Gastrocnemius medialis (tissue), 4 donors: ENCODE measurements around the gene KRT13. TPM values are rescaled to one million over a fixed set of nuclear protein-coding genes. Genes with fewer than 3 reads are reported as not detected.
A peak's percentile ranks its signal among the peaks of the same experiment; 100 is the strongest.

Experiments
- ATAC-seq, 2 donors: fragments of 150-250 bp; one replicate each; pipeline ENCODE4 v1.9.1; 2016
- DNase-seq, 2 donors: peaks; one replicate each; pipeline ENCODE4 v3.0.0-alpha.2; 2019
- H3K27ac ChIP-seq, 4 donors: fragments of 200-600 bp; sonication (generic); 1 replicate in 1 of 4; 2 replicates in 3 of 4; pipeline ENCODE4 v1.5.1; 2016 to 2018; ENCODE audit warnings: mild to moderate bottlenecking in 2 of 4, moderate library complexity in 1 of 4
- H3K27me3 ChIP-seq, 3 donors: fragments of 200-600 bp; sonication (generic) in 2 of 3; 1 replicate in 1 of 3; 2 replicates in 2 of 3; pipeline versions ENCODE4 v1.5.1 to v1.6.0; 2016 to 2019; ENCODE audit warnings: mild to moderate bottlenecking in 1 of 3, moderate library complexity in 1 of 3
- H3K36me3 ChIP-seq, 2 donors: fragments of 200-600 bp; sonication (generic) in 1 of 2; one replicate each; pipeline ENCODE4 v1.5.1; 2017 to 2018
- H3K4me1 ChIP-seq, 2 donors: fragments of 200-600 bp; sonication (generic) in 1 of 2; one replicate each; pipeline ENCODE4 v1.5.1; 2016 to 2017; ENCODE audit warnings: mild to moderate bottlenecking in 2 of 2
- H3K4me3 ChIP-seq, 4 donors: fragments of 200-600 bp; sonication (generic) in 3 of 4; 1 replicate in 1 of 4; 2 replicates in 3 of 4; pipeline ENCODE4 v1.5.1; 2016 to 2019; ENCODE audit warnings: mild to moderate bottlenecking in 2 of 4
- H3K9me3 ChIP-seq, 3 donors: fragments of 200-600 bp; sonication (generic) in 2 of 3; 1 replicate in 1 of 3; 2 replicates in 2 of 3; pipeline ENCODE4 v1.5.1; 2016 to 2019
- CTCF ChIP-seq, 5 experiments: fragments of 450-650 bp in 3 of 5; fragments of 200-600 bp in 2 of 5; sonication (generic) in 2 of 5; IDR thresholded peaks in 4 of 5; conservative IDR thresholded peaks in 1 of 5; 1 replicate in 4 of 5; 2 replicates in 1 of 5; pipeline ENCODE4 v1.5.1; 2016 to 2019; ENCODE audit warnings: antibody characterized with exemption in 5 of 5, mild to moderate bottlenecking in 3 of 5, moderate library complexity in 3 of 5
- POLR2A ChIP-seq, 2 donors: fragments of 450-650 bp; IDR thresholded peaks; one replicate each; pipeline ENCODE4 v1.6.1; 2017; ENCODE audit warnings: antibody characterized with exemption in 2 of 2, mild to moderate bottlenecking in 2 of 2, moderate library complexity in 2 of 2
- in situ Hi-C, 4 donors: fragments of 200-750 bp; cut with MboI; loops; one replicate each; pipeline versions ENCODE4 v1.15.0 to v1.8.0; 2017; ENCODE audit warnings: low sequenced_read_pairs in 4 of 4
- intact Hi-C: fragments of 100-400 bp; cut with DNase I; formaldehyde crosslinking; loops from one replicate; pipeline ENCODE4 v1.15.1; 2023; ENCODE audit warnings: low total_unique reads
- total RNA-seq, 4 donors: library from RNA; depleted of rRNA; stranded (reverse); fragments of >200 nt; gene quantifications; one replicate each; pipeline versions ENCODE4 v1.1.0 to v1.2.3, GENCODE V29; 2016

KRT13 gene
- total RNA-seq, 4 donors from 2014 or later: not detected

- no peaks in the 10 kb centered on the region for H3K9me3 ChIP-seq
- H3K4me1 ChIP-seq: no peaks in the 10 kb centered on the region
- no peak overlapping the region for H3K4me3 ChIP-seq
- ATAC-seq (peak; percentile 95 to 98), DNase-seq (peak; percentile 72 to 75)
- no peak for TF ChIP-seq POLR2A (IDR thresholded peaks at IDR 0.05)
- no peak for TF ChIP-seq CTCF (IDR thresholded peaks at IDR 0.05 in 4 of 5, conservative IDR thresholded peaks at IDR 0.05 in 1 of 5)
- peaks cover 0 to 2% (median 0%) of the 10 kb centered on the region in 3 donors for H3K27me3 ChIP-seq
- peak overlapping the region in 1 of 4 donors; percentile 51 for H3K27ac ChIP-seq
- intact Hi-C loops: no loop called here
- no peaks in the 10 kb centered on the region for H3K36me3 ChIP-seq
- in situ Hi-C loops: no loop called here
These were observed 40.7 kb downstream of the KRT13 start for GRCh38 chr17:41464682-41465081.

- intact Hi-C loops (no loop called here), in situ Hi-C loops (no loop called here)
- Histone ChIP-seq H3K4me1 (no peaks in the 10 kb centered on the region), H3K27me3 (peaks cover 0 to 2% (median 0%) of the 10 kb centered on the region in 3 donors), H3K36me3 (no peaks in the 10 kb centered on the region), H3K4me3 (no peak overlapping the region), H3K9me3 (no peaks in the 10 kb centered on the region), H3K27ac (no peak overlapping the region)
- no peak for TF ChIP-seq POLR2A (IDR thresholded peaks at IDR 0.05)
- TF ChIP-seq CTCF (IDR thresholded peaks at IDR 0.05 in 4 of 5, conservative IDR thresholded peaks at IDR 0.05 in 1 of 5): no peak
- no peak for ATAC-seq
- DNase-seq: no peak
These were observed 41.2 kb downstream of the KRT13 start for GRCh38 chr17:41464173-41464572.

- no peaks in the 10 kb centered on the region for H3K27me3 ChIP-seq
- intact Hi-C loops (no loop called here), in situ Hi-C loops (no loop called here)
- H3K27ac ChIP-seq: no peak overlapping the region
- no peak for TF ChIP-seq POLR2A (IDR thresholded peaks at IDR 0.05)
- H3K9me3 ChIP-seq: no peaks in the 10 kb centered on the region
- ATAC-seq (no peak), DNase-seq (no peak)
- H3K4me3 ChIP-seq: no peak overlapping the region
- H3K4me1 ChIP-seq: no peaks in the 10 kb centered on the region
- H3K36me3 ChIP-seq: no peaks in the 10 kb centered on the region
These were observed 41.7 kb downstream of the KRT13 start for GRCh38 chr17:41463746-41464145.

DNA sequence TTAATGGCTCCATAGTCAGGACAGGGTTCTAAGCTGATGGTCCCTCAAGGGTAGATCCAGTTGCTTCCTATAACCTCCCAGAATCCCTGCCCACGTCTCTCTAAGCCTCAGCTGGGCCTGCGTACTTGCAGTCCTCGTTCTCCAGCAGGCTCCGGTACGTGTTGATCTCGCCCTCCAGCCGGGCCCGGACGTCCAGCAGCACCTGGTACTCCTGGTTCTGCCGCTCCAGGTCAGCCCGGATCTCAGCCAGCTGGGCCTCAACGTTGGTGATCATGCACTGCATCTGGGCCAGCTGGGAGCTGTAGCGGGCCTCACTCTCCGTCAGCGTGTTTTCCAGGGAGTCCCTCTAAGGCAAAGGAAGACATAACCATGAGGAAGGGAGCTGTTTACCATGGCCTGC lies 42.7 kb downstream of the KRT13 start:
- Histone ChIP-seq H3K4me3 (no peak overlapping the region), H3K36me3 (no peaks in the 10 kb centered on the region), H3K4me1 (no peaks in the 10 kb centered on the region), H3K9me3 (no peaks in the 10 kb centered on the region), H3K27ac (no peak overlapping the region), H3K27me3 (no peaks in the 10 kb centered on the region)
- in situ Hi-C loops: no loop called here
- no peak for ATAC-seq
- intact Hi-C loops: no loop called here
- TF ChIP-seq CTCF (IDR thresholded peaks at IDR 0.05 in 4 of 5, conservative IDR thresholded peaks at IDR 0.05 in 1 of 5) (no peak), POLR2A (IDR thresholded peaks at IDR 0.05) (no peak)
- DNase-seq: no peak

DNA sequence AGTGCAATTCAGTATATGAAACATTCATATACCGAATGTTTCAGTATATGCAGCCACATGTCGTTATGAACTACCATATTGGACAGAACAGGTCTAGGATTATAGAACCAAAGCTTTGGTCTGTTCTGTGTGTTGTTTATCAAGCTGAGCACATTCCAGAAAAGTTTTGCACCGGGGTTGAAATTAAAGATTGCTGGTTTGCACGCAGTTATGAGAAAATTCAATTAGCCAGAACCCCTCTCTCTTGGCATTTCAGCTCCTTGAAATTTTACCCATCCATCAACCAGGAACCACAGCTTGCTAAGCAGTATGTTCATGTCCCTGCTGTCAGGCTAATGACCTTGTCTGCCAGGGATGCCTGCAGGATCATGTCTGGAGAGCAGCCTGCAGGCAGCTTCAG lies 47.7 kb downstream of the KRT13 start:
- Histone ChIP-seq H3K9me3 (no peaks in the 10 kb centered on the region), H3K36me3 (no peaks in the 10 kb centered on the region), H3K4me3 (no peak overlapping the region), H3K27me3 (no peaks in the 10 kb centered on the region), H3K27ac (no peak overlapping the region), H3K4me1 (no peaks in the 10 kb centered on the region)
- no peak for TF ChIP-seq POLR2A (IDR thresholded peaks at IDR 0.05)
- in situ Hi-C loops (no loop called here), intact Hi-C loops (no loop called here)
- DNase-seq (no peak), ATAC-seq (no peak)

DNA sequence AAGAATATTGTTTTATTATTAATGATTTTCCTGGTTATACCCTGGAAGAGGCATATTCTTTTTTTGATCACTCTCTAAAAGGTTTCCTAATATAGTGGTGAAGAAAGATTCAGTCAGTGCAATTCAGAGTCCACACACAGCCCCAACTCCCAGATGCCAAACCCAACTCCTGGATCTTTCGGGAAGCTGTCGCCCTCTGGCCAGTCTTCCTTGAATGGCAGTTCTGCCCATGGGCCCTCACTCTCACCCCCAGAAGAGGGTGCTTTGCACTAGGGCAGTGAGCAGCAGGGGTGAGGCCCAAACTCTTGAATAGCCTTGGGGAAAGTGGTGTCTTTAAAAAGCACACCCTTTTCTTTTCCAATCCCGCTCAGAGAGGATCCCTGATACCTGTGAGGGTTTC lies 49.2 kb downstream of the KRT13 start:
- H3K27me3 ChIP-seq: no peaks in the 10 kb centered on the region
- in situ Hi-C loops: no loop called here

More for the DNA sequence above, 49.2 kb downstream of the KRT13 start:
- Histone ChIP-seq H3K4me3 (no peak overlapping the region), H3K27ac (no peak overlapping the region), H3K4me1 (no peaks in the 10 kb centered on the region), H3K36me3 (no peaks in the 10 kb centered on the region), H3K9me3 (no peaks in the 10 kb centered on the region)
- intact Hi-C loops: no loop called here
- no peak for ATAC-seq
- TF ChIP-seq CTCF (IDR thresholded peaks at IDR 0.05 in 4 of 5, conservative IDR thresholded peaks at IDR 0.05 in 1 of 5): no peak
- no peak for TF ChIP-seq POLR2A (IDR thresholded peaks at IDR 0.05)
- no peak for DNase-seq
